ENCODE results near the gene AKR1C8. TPM values are rescaled to one million over a fixed set of nuclear protein-coding genes. Genes with fewer than 3 reads are reported as not detected.
A peak's percentile ranks its signal among the peaks of the same experiment; 100 is the strongest.

The AKR1C8 gene
- total and polyA plus RNA-seq, 2 of the 13 experiments (the other 11 are each of a cell fraction or from before 2014, with no cell fraction given), result 0.12 TPM; not detected in 1

GRCh38 chr10:5198386-5198785, 13.4 kb upstream of the AKR1C8 start (continued):
- TF ChIP-seq JDP2 (CRISPR knock-in tag; IDR thresholded peaks at IDR 0.05; ENCODE audit: borderline replicate concordance), result no peak

- Histone ChIP-seq H3K9me3 (ENCODE audit: low read length) (no peaks in the 10 kb centered on the region), H3K79me2 (ENCODE audit: insufficient read depth, low read length) (no peaks in the 10 kb centered on the region), H3K27me3 (ENCODE audit: control insufficient read depth in 1 of 2, insufficient read depth in 2 of 2, low read length in 2 of 2) (no peaks in the 10 kb centered on the region), H4K20me1 (ENCODE audit: insufficient read depth, low read length) (no peaks in the 10 kb centered on the region), H2AFZ (ENCODE audit: low read length) (no peak within 1 kb of the TSS), H3K4me2 (ENCODE audit: low read depth, low read length) (no peak within 1 kb of the TSS; the same call in 1 of the 2 replicates), H3K4me1 (ENCODE audit: insufficient read depth, low read length) (peaks cover 43% of the 10 kb centered on the region), H3K4me3 (replicated peaks in 1 of 3; ENCODE audit: insufficient read depth in 1 of 3, low read depth in 2 of 3, low read length in 3 of 3) (no peak within 1 kb of the TSS; a peak in 1 of 6 replicates), H3K9ac (ENCODE audit: insufficient read depth, low read depth, low read length) (peak within 1 kb of the TSS; percentile 17; the same call in 1 of the 2 replicates), H3K36me3 (replicated peaks in 1 of 2; ENCODE audit: control insufficient read depth in 1 of 2, insufficient read depth in 2 of 2, low read length in 2 of 2) (no peaks in the 10 kb centered on the region), H3K27ac (ENCODE audit: extremely low read length, insufficient read depth, low read length) (peak within 1 kb of the TSS; percentile 70)
- 81% methylated on average over 4 of the region's 4 CpGs for WGBS (ENCODE audit: low lambda C conversion rate)
- no TSS peak for BruUV-seq (replicated peaks)
- FAIRE-seq, result no peak
- DNase-seq (ENCODE audit: low spot score), result peak; percentile 10
- ATAC-seq, result no peak; the same call in 2 of the 3 replicates
- CTCF ChIA-PET (ENCODE audit: low intra/inter-chr PET ratio, low total read pairs), result no interaction called here
- intact Hi-C loops (cut with micrococcal nuclease; ENCODE audit: unreplicated experiment) (no loop called here), in situ Hi-C loops (cut with HindIII; ENCODE audit: extremely low pct_ligation_motif_present, low pct_unique_long_range_greater_than_20kb) (no loop called here)
- POLR2A ChIA-PET, result interaction anchor here (0.9 to 1.3 kb wide), 3 partner anchors 47 to 125 kb away, joined by 3 to 5 read pairs (median 3); no protein-coding TSS in a partner anchor
- TF ChIP-seq GTF3A (CRISPR knock-in tag; conservative IDR thresholded peaks at IDR 0.05), result no peak
- no peak for TF ChIP-seq NONO (IDR thresholded peaks at IDR 0.05)
- TF ChIP-seq NONO (CRISPR knock-in tag; conservative IDR thresholded peaks at IDR 0.05), result no peak
- TF ChIP-seq IRX3 (CRISPR knock-in tag; IDR thresholded peaks at IDR 0.05; ENCODE audit: borderline replicate concordance, low read depth), result no peak
- TF ChIP-seq SP4 (CRISPR knock-in tag; IDR thresholded peaks at IDR 0.05), result no peak
- no peak for TF ChIP-seq STAT5B (CRISPR knock-in tag; IDR thresholded peaks at IDR 0.05)
- TF ChIP-seq ZNF615 (CRISPR knock-in tag; IDR thresholded peaks at IDR 0.05; ENCODE audit: borderline replicate concordance), result no peak
- no peak for TF ChIP-seq ZNF546 (CRISPR knock-in tag; conservative IDR thresholded peaks at IDR 0.05)
- TF ChIP-seq, protein P1, sequence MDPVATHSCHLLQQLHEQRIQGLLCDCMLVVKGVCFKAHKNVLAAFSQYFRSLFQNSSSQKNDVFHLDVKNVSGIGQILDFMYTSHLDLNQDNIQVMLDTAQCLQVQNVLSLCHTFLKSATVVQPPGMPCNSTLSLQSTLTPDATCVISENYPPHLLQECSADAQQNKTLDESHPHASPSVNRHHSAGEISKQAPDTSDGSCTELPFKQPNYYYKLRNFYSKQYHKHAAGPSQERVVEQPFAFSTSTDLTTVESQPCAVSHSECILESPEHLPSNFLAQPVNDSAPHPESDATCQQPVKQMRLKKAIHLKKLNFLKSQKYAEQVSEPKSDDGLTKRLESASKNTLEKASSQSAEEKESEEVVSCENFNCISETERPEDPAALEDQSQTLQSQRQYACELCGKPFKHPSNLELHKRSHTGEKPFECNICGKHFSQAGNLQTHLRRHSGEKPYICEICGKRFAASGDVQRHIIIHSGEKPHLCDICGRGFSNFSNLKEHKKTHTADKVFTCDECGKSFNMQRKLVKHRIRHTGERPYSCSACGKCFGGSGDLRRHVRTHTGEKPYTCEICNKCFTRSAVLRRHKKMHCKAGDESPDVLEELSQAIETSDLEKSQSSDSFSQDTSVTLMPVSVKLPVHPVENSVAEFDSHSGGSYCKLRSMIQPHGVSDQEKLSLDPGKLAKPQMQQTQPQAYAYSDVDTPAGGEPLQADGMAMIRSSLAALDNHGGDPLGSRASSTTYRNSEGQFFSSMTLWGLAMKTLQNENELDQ (CRISPR knock-in tag; IDR thresholded peaks at IDR 0.05; ENCODE audit: borderline replicate concordance), result no peak
- TF ChIP-seq ZNF652 (CRISPR knock-in tag; IDR thresholded peaks at IDR 0.05; ENCODE audit: borderline replicate concordance, low read depth), result no peak
- no peak for TF ChIP-seq RXRB (CRISPR knock-in tag; IDR thresholded peaks at IDR 0.05; ENCODE audit: borderline replicate concordance)
- peak; percentile 26; the same call in 1 of the 2 replicates for TF ChIP-seq ARID5B (CRISPR knock-in tag; IDR thresholded peaks at IDR 0.05)
- no peak for TF ChIP-seq POLR2G (IDR thresholded peaks at IDR 0.05; ENCODE audit: low read depth, low read length)
- TF ChIP-seq EEA1 (CRISPR knock-in tag; IDR thresholded peaks at IDR 0.05; ENCODE audit: borderline replicate concordance), result no peak
- TF ChIP-seq ZNF570 (CRISPR knock-in tag; IDR thresholded peaks at IDR 0.05; ENCODE audit: borderline replicate concordance), result no peak
- no peak for TF ChIP-seq LBX2 (CRISPR knock-in tag; IDR thresholded peaks at IDR 0.05; ENCODE audit: borderline replicate concordance)
- TF ChIP-seq DNMT3B (CRISPR knock-in tag; conservative IDR thresholded peaks at IDR 0.05), result no peak
These were observed 11.8 kb upstream of the AKR1C8 start, which contains the start of gene AKR1C4 for GRCh38 chr10:5196702-5197113. Gene AKR1C4 (plus strand): TSS chr10:5196837. CDS start chr10:5196868, 31 bp downstream.

All from HepG2 (cell line).